ACHN (cell line): ENCODE results near the gene POU2AF3.

Source experiments
- DNase-seq: peaks from one replicate; pipeline ENCODE4 v3.0.0-alpha.2; 2015
- in situ Hi-C: cut with HindIII; loops from 2 replicates; pipeline ENCODE4 v1.10.0; 2017; ENCODE audit warnings: low sequenced_read_pairs, low pct_ligation_motif_present, low pct_unique_long_range_greater_than_20kb

The POU2AF3 gene

GRCh38 chr11:111347002-111347722, 48.8 kb downstream of the POU2AF3 start:
- DNase-seq = no peak
- in situ Hi-C loops = no loop called here

GRCh38 chr11:111347723-111348115, 49.4 kb downstream of the POU2AF3 start:
- in situ Hi-C loops = no loop called here

DNA sequence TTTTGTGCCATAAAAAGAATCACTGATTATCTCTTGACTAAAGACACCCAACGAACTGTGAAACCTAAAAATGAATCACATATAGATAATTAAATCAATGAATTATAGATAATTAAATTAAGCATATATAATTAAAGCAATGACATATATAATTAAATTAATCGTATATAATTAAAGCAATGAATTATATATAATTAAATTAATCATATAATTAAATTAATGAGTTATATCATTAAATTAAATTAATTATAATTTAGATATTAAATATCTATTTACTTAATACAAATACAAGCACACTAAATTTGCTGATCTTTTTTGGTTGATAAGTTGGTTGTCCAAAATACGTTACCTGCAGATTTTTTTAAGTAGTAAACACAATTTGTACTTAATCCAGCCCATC, 49.8 kb downstream of the POU2AF3 start:
- no peak for DNase-seq
- in situ Hi-C loops = no loop called here

More at GRCh38 chr11:111347723-111348115, 49.4 kb downstream of the POU2AF3 start:
- no peak for DNase-seq

DNA sequence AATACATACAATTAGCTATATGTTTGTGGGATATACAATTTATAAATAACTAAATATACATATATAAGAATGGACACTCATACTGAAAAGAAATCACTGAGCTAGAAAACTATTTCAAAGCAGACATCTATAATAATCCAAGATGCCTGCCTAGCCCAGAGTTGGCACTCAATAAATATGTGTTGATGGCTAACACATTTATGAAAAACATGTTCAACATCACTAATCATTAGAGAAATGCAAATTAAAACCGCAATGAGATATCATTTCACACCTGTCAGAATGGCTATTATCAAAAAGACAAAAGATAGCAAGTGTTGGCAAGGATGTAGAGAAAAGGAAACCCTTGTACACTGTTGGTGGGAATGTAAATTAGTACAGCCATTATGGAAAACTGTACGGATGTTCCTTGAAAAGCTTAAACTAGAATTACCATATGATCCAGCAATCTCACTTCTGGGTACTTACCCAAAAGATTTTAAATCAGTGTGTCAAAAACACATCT, 50.9 kb downstream of the POU2AF3 start:
- no peak for DNase-seq
- in situ Hi-C loops = no loop called here

DNA sequence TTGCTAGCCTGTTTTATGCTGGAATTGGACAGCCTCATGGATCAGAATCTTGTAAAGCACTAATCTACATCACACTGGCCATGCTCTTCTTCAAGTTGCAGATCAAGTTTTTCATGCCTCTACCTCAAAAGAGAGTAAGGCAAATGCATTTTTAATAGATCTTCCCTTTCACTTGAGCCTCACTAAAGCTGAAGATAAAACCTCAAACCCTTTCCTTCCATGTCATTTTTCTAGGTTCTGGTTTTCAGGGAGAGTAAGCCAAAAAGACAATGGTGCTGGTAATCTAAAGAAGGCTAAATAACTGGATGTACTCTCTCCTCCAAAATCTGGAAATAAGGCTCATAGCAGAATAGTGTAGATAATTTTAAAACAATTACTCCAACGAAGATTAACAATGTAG, 52.5 kb downstream of the POU2AF3 start:
- in situ Hi-C loops = no loop called here
- DNase-seq = no peak

DNA sequence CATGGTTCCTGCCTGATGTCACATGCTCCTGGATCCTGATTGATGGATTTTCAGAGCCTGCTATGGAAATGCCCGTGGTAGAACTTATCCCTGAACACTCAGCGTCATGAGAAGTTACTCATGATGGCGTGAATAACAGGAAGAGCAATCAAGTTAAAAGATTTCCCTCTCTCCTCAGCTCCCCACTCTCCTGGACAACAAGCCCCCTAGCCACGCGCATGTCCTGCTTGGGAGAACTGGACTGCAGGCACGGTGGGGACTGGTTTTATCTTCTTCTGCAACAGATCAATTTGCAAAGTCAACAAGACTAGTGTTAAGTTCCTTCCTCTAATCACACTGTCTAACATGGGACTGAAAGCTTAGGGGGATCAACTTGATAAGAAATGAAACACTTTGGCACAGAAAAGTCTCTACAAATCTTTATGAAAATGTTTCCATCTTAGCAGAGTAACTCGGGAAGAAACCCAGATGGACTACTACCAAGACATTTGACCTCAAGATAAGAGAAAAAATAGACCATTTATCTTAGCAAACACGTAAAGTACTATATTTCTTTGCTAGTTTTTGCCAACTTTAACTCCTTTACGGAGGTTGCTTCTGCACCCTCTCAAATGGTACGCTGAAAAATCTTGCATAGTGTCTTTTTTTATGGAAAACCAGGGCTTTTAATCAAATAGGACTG, 53.2 kb downstream of the POU2AF3 start:
- in situ Hi-C loops = no loop called here
- DNase-seq = no peak

DNA sequence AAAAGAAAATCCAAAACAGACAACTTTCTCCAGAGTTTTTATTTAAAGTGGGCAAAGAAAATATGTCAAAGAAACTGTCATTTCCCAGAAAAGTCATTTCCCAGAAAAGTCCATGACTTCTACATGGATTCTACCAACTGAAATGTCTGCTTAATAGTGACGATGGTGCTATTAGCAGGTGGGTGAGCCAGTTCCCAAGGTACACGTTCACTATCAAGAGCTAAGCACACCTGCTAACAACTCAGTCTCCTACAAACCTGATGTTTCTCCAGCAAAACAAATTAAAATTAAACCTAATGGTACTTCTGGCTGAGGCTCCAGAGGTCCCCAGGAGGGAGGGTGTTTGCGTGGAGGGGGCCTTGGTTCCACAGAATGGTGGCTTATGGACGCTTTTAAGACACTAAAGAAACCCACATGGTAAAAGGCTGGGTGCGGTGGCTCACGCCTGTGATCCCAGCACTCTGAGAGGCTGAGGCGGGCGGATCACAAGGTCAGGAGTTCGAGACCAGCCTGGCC, 53.9 kb downstream of the POU2AF3 start:
- in situ Hi-C loops = no loop called here
- DNase-seq = no peak

DNA sequence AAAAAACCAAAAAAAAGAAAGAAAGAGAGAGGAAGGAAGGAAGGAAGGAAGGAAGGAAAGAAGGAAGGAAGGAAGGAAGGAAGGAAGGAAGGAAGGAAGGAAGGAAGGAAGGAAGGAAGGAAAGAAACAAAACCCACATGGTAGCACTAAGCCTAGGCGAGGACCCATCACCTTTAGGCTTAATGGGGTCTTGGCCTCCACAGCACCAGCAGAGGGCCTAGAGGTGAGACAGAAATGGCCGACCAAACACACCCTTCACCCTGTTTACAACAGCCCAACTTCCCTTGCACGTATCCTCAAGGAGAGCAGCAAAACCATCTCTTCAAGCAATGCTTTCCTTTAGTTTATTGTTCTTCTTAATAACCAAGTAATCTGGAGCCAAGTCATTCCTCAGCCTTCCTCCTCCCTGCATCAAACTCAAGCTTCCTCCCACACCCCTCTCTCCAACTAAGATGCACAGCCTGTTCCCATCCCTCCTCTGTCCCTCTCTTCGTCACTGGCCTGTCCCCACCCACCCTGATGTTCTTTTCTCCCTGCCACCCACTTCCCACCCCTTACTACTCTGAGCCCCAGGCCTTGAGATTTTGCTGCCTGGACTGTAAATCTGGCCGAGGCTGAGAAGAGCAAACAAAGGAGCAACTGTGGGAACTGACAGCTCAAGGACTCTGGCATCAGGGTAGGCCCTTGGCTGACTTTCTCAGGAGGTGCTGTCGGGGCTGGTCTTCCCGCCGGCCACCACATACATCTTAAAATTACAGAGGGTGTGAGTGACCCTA, 54.8 kb downstream of the POU2AF3 start:
- in situ Hi-C loops = no loop called here
- DNase-seq = no peak

DNA sequence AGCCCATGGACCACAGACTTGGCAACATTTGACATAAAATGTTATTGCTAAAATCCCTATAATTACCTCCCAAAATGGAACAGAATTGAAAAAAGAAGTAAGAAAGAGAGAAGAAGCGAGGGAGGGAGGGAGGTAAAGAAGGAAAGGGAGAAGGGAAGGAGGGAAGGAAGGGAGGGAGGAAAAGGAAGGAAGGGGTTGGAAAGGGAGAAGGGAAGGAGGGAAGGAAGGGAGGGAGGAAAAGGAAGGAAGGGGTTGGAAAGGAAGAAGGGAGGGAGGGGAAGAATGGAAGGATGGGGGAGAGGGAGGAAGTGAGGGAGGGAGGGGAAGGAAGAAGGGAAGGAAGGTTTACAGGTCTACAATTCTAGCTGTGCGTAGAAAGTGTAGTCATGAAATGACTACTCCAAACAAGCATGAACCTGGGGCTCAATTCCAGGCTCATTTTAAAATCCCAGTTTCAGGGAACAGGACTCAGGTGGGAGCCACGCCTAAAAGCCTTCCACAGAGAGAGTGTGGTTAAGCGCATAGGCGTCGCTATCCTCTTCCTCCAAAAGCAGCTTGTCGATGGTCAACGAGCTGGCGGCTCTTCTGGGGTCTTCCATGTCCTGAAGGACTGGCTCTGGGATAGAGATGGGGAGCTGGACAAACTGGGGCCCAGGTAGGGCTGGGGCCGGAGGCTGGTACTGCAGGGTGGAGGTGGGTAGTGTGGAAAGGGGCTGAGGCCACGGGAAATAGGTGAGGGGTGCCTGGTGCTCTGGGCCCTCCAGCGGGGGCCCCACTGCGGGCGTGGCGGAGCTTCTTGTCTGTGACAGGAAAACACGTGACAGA, 55.6 kb downstream of the POU2AF3 start:
- in situ Hi-C loops = no loop called here
- no peak for DNase-seq

GRCh38 chr11:111354601-111354891, 56.2 kb downstream of the POU2AF3 start:
- DNase-seq = no peak
- in situ Hi-C loops = no loop called here

DNA sequence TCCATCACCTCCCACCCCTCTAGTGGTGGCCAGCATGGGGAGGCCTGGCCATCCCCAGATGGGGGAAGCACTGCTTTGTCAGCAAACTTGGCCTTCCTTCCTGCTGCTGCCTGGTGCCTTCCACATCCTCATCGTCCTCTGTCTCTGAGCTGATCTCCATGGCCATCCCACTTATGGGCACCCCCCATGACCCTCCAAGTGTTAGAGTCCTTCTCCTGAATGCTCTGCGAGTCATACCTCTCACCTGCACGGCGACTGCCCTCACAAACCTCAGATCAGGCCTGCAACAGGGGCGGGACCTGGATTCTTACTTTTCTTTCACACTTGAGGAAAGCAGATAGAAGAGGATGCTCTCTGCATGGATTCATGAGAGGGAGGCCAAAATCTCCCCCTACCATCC, 56.8 kb downstream of the POU2AF3 start:
- no peak for DNase-seq
- in situ Hi-C loops = no loop called here

GRCh38 chr11:111355956-111356659, 57.8 kb downstream of the POU2AF3 start:
- in situ Hi-C loops = no loop called here
- DNase-seq = no peak

DNA sequence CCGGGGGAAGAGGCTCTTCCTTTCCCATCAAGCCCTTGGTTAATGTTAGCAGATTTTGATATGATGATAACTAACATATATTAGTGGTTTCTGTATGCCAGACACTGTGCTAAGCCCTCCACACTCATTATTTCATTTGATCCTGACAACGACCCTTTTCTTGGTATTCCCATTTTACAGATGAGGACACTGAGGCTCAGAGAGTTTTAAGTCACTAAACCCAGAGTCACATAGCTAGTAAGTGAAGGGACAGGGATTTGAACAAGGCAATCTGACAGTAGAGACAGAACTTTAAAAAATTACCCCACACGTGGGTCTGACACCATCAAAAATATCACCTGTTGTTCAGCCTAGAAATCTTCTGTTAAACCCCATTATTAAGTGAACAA, 58.3 kb downstream of the POU2AF3 start:
- DNase-seq = no peak
- in situ Hi-C loops = no loop called here

GRCh38 chr11:111357150-111358037, 59.0 kb downstream of the POU2AF3 start:
- DNase-seq = no peak
- in situ Hi-C loops = no loop called here
